ENCODE results near the gene FADD.

GRCh38 chr11:70194792-70195791 lies 8.0 kb upstream of the FADD start:
- TF ChIP-seq CTCF (IDR thresholded peaks at IDR 0.05; ENCODE audit: insufficient read depth, low read depth, low read length) (no peak), EZH2 (IDR thresholded peaks at IDR 0.05; ENCODE audit: insufficient read depth, low read length) (no peak)

Data from astrocyte (in vitro differentiated cells and primary cell).